Body of pancreas (tissue), 4 donors: ENCODE data around the gene ADIPOQ.

Experiments used
- POLR2A ChIP-seq, 3 donors: fragments of 450-650 bp; IDR thresholded peaks; one replicate each; pipeline ENCODE4 v1.6.1; 2016; ENCODE audit warnings: antibody characterized with exemption in 3 of 3, mild to moderate bottlenecking in 2 of 3
- TF ChIP-seq, protein P1 (sequence below), 7 experiments: fragments of 450-650 bp in 4 of 7; fragments of 200-600 bp in 3 of 7; sonication (generic) in 3 of 7; IDR thresholded peaks; one replicate each; pipeline ENCODE4 v1.5.1; 2016 to 2019; ENCODE audit warnings: antibody characterized with exemption in 7 of 7

DNA sequence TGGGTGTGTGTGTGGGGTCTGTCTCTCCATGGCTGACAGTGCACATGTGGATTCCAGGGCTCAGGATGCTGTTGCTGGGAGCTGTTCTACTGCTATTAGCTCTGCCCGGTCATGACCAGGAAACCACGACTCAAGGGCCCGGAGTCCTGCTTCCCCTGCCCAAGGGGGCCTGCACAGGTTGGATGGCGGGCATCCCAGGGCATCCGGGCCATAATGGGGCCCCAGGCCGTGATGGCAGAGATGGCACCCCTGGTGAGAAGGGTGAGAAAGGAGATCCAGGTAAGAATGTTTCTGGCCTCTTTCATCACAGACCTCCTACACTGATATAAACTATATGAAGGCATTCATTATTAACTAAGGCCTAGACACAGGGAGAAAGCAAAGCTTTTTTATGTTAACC, 10.5 kb downstream of the ADIPOQ start:
- TF ChIP-seq POLR2A (IDR thresholded peaks at IDR 0.05), result no peak
- TF ChIP-seq, protein P1, sequence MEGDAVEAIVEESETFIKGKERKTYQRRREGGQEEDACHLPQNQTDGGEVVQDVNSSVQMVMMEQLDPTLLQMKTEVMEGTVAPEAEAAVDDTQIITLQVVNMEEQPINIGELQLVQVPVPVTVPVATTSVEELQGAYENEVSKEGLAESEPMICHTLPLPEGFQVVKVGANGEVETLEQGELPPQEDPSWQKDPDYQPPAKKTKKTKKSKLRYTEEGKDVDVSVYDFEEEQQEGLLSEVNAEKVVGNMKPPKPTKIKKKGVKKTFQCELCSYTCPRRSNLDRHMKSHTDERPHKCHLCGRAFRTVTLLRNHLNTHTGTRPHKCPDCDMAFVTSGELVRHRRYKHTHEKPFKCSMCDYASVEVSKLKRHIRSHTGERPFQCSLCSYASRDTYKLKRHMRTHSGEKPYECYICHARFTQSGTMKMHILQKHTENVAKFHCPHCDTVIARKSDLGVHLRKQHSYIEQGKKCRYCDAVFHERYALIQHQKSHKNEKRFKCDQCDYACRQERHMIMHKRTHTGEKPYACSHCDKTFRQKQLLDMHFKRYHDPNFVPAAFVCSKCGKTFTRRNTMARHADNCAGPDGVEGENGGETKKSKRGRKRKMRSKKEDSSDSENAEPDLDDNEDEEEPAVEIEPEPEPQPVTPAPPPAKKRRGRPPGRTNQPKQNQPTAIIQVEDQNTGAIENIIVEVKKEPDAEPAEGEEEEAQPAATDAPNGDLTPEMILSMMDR (IDR thresholded peaks at IDR 0.05), result no peak
